ENCODE results near the gene NUDT5.

Gene NUDT5

GRCh38 chr10:12162927-12163326, 32.8 kb downstream of the NUDT5 start:
- DNase-seq (ENCODE audit: extremely low read depth, low read depth), result no peak
- TF ChIP-seq CTCF (IDR thresholded peaks at IDR 0.05; ENCODE audit: low read depth, low read length), result no peak

GRCh38 chr10:12160664-12161063, 35.0 kb downstream of the NUDT5 start:
- no peak for DNase-seq (ENCODE audit: extremely low read depth, low read depth)

GRCh38 chr10:12158111-12158510, 37.6 kb downstream of the NUDT5 start:
- DNase-seq (ENCODE audit: extremely low read depth, low read depth), result no peak
- TF ChIP-seq CTCF (IDR thresholded peaks at IDR 0.05; ENCODE audit: low read depth, low read length), result no peak

More at GRCh38 chr10:12160664-12161063, 35.0 kb downstream of the NUDT5 start:
- TF ChIP-seq CTCF (IDR thresholded peaks at IDR 0.05; ENCODE audit: low read depth, low read length), result no peak

GRCh38 chr10:12156367-12157123, 39.1 kb downstream of the NUDT5 start:
- no peak for DNase-seq (ENCODE audit: extremely low read depth, low read depth)
- no peak for TF ChIP-seq CTCF (IDR thresholded peaks at IDR 0.05; ENCODE audit: low read depth, low read length)

GRCh38 chr10:12154516-12154915, 41.2 kb downstream of the NUDT5 start:
- no peak for DNase-seq (ENCODE audit: extremely low read depth, low read depth)
- no peak for TF ChIP-seq CTCF (IDR thresholded peaks at IDR 0.05; ENCODE audit: low read depth, low read length)

- DNase-seq (ENCODE audit: extremely low read depth, low read depth), result no peak
- no peak for TF ChIP-seq CTCF (IDR thresholded peaks at IDR 0.05; ENCODE audit: low read depth, low read length)
Observed at GRCh38 chr10:12150163-12150562, 45.5 kb downstream of the NUDT5 start.

- no peak for TF ChIP-seq CTCF (IDR thresholded peaks at IDR 0.05; ENCODE audit: low read depth, low read length)
- no peak for DNase-seq (ENCODE audit: extremely low read depth, low read depth)
Observed at GRCh38 chr10:12144538-12144937, 51.2 kb downstream of the NUDT5 start.
